HepG2 (cell line): ENCODE data around the gene THY1.
"Not testable (repeated sequence)": the region's sequence is repeated elsewhere in the genome, so short reads cannot be mapped to it uniquely, and the experiment has no call there.

Experiments used
- BHLHE40 ChIP-seq: IDR thresholded peaks from 2 replicates; pipeline ENCODE4 v1.6.1; 2011; ENCODE audit warnings: low read length, improper control_type of control experiment
- BRCA1 ChIP-seq: sonication (generic); formaldehyde crosslinking; IDR thresholded peaks from 2 replicates; pipeline ENCODE4 v1.4.0; 2020; ENCODE audit warnings: missing genetic modification reagents
- ELF3 ChIP-seq: IDR thresholded peaks from 2 replicates; pipeline ENCODE4 v1.6.1; 2016; ENCODE audit warnings: missing genetic modification reagents, missing compliant biosample characterization
- EP300 ChIP-seq, 3 experiments: sonication (generic) in 1 of 3; formaldehyde crosslinking in 1 of 3; IDR thresholded peaks; 2 replicates each; pipeline versions ENCODE4 v1.5.1 to v1.6.1; 2011 to 2020; ENCODE audit warnings: low read depth in 2 of 3, low read length in 2 of 3, borderline replicate concordance in 1 of 3, improper control_type of control experiment in 1 of 3, mild to moderate bottlenecking in 1 of 3, missing genetic modification reagents in 1 of 3, moderate library complexity in 1 of 3
- GPN1 ChIP-seq: sonication (generic); formaldehyde crosslinking; IDR thresholded peaks from 2 replicates; pipeline ENCODE4 v1.5.1; 2020; ENCODE audit warnings: missing genetic modification reagents, borderline replicate concordance
- MAZ ChIP-seq, 2 experiments: sonication (generic) in 1 of 2; formaldehyde crosslinking in 1 of 2; IDR thresholded peaks; 2 replicates each; pipeline versions ENCODE4 v1.5.0 to v1.6.1; 2012 to 2020; ENCODE audit warnings: low read depth in 2 of 2, mild to moderate bottlenecking in 2 of 2, borderline replicate concordance in 1 of 2, improper control_type of control experiment in 1 of 2, low read length in 1 of 2, missing genetic modification reagents in 1 of 2, moderate library complexity in 1 of 2
- MEIS1 ChIP-seq: sonication (generic); formaldehyde crosslinking; IDR thresholded peaks from 2 replicates; pipeline ENCODE4 v1.9.0; 2021; ENCODE audit warnings: mild to moderate bottlenecking, missing genetic modification reagents, moderate library complexity, borderline replicate concordance
- POLR2A ChIP-seq, 2 experiments: IDR thresholded peaks; 2 replicates each; pipeline ENCODE4 v1.6.1; 2011; ENCODE audit warnings: low read depth in 2 of 2, low read length in 2 of 2, mild to moderate bottlenecking in 1 of 2, moderate library complexity in 1 of 2; ENCODE audit not compliant: insufficient read depth in 1 of 2
- POLR2AphosphoS5 ChIP-seq: IDR thresholded peaks from 2 replicates; pipeline ENCODE4 v1.6.1; 2012; ENCODE audit warnings: low read depth, low read length
- PRMT3 ChIP-seq: sonication (generic); formaldehyde crosslinking; IDR thresholded peaks from 2 replicates; pipeline ENCODE4 v1.8.1; 2022; ENCODE audit warnings: low read depth, mild to moderate bottlenecking, moderate library complexity, missing genetic modification reagents, borderline replicate concordance
- SOX6 ChIP-seq, 2 experiments: fragments of 450-650 bp in 1 of 2; sonication (generic) in 1 of 2; formaldehyde crosslinking in 1 of 2; IDR thresholded peaks; 2 replicates each; pipeline versions ENCODE4 v1.4.0 to v1.6.1; 2017 to 2020; ENCODE audit warnings: antibody characterized with exemption in 1 of 2, mild to moderate bottlenecking in 1 of 2, missing genetic modification reagents in 1 of 2
- SP2 ChIP-seq: sonication (generic); formaldehyde crosslinking; IDR thresholded peaks from 2 replicates; pipeline ENCODE4 v1.5.1; 2020; ENCODE audit warnings: mild to moderate bottlenecking, missing genetic modification reagents
- TF ChIP-seq, protein P1 (sequence below): sonication (generic); formaldehyde crosslinking; IDR thresholded peaks from 2 replicates; pipeline ENCODE4 v1.5.0; 2020; ENCODE audit warnings: mild to moderate bottlenecking, missing genetic modification reagents, moderate library complexity

DNA sequence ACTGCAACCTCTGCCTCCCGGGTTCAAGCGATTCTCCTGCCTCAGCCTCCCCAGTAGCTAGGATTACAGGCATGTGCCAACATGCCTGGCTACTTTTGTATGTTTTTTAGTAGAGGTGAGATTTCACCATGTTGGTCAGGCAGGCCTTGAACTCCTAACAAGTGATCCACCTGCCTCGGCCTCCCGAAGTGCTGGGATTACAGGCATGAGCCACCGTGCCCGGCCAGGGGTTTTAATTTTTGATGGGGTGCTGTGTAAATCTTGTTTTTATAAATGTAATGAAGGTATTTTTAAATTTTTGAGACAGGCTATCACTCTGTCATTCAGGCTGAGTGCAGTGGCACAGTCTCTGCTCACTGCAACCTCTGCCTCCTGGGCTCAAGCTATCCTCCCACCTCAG lies 17.5 kb downstream of the THY1 start:
- not testable (repeated sequence) for TF ChIP-seq EP300 (IDR thresholded peaks at IDR 0.05; ENCODE audit: low read depth in 2 of 2, low read length in 2 of 2); EP300 (CRISPR knock-in tag; IDR thresholded peaks at IDR 0.05; ENCODE audit: borderline replicate concordance); PRMT3; SOX6 (IDR thresholded peaks at IDR 0.05); SOX6 (CRISPR knock-in tag; IDR thresholded peaks at IDR 0.05); SP2 (CRISPR knock-in tag); BHLHE40; MAZ (IDR thresholded peaks at IDR 0.05; ENCODE audit: borderline replicate concordance, low read depth, low read length); MAZ (CRISPR knock-in tag; IDR thresholded peaks at IDR 0.05; ENCODE audit: low read depth); GPN1 (CRISPR knock-in tag); BRCA1 (CRISPR knock-in tag); MEIS1 (CRISPR knock-in tag); ELF3 (CRISPR knock-in tag); POLR2A (IDR thresholded peaks at IDR 0.05; ENCODE audit: insufficient read depth in 1 of 2, low read depth in 2 of 2, low read length in 2 of 2); POLR2AphosphoS5
- TF ChIP-seq, protein P1, sequence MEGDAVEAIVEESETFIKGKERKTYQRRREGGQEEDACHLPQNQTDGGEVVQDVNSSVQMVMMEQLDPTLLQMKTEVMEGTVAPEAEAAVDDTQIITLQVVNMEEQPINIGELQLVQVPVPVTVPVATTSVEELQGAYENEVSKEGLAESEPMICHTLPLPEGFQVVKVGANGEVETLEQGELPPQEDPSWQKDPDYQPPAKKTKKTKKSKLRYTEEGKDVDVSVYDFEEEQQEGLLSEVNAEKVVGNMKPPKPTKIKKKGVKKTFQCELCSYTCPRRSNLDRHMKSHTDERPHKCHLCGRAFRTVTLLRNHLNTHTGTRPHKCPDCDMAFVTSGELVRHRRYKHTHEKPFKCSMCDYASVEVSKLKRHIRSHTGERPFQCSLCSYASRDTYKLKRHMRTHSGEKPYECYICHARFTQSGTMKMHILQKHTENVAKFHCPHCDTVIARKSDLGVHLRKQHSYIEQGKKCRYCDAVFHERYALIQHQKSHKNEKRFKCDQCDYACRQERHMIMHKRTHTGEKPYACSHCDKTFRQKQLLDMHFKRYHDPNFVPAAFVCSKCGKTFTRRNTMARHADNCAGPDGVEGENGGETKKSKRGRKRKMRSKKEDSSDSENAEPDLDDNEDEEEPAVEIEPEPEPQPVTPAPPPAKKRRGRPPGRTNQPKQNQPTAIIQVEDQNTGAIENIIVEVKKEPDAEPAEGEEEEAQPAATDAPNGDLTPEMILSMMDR, result not testable (repeated sequence)
